SK-N-SH (cell line): ENCODE data around the gene CLASP1. TPM values are rescaled to one million over a fixed set of nuclear protein-coding genes. Genes with fewer than 3 reads are reported as not detected.

Source experiments
- CTCF ChIA-PET: fragments of 300-600, 350-600 bp; formaldehyde crosslinking; extraction: SDS; loops from one replicate; lab custom pipeline; 2021; lab: Yijun Ruan, JAX
- POLR2A ChIA-PET: fragments of 350-600 bp; sonication (Branson Sonifier 250); formaldehyde crosslinking; extraction: SDS; loops from one replicate; lab custom pipeline; 2020; ENCODE audit warnings: antibody characterized with exemption, inconsistent platforms; lab: Yijun Ruan, JAX
- DNase-seq: peaks from one replicate; pipeline ENCODE4 v3.0.0; 2012
- H2AFZ ChIP-seq: fragments of 200-600 bp; sonication (generic); 2 replicates; pipeline ENCODE4 v1.8.1; 2016; ENCODE audit warnings: antibody characterized with exemption, mild to moderate bottlenecking, low read depth
- H3F3A ChIP-seq: fragments of 200-600 bp; sonication (generic); replicated peaks from 2 replicates; pipeline ENCODE3; 2016; ENCODE audit warnings: antibody characterized with exemption, mild to moderate bottlenecking; ENCODE audit not compliant: insufficient read depth
- H3K27ac ChIP-seq, 2 experiments: fragments of 200-500 bp in 1 of 2; fragments of 200-600 bp in 1 of 2; sonication (Bioruptor generic) in 1 of 2; sonication (generic), shearing (Covaris generic) in 1 of 2; 2 replicates each; pipeline versions ENCODE4 v1.5.1 to v1.6.1; 2014 to 2016; ENCODE audit warnings: low read depth in 2 of 2, inconsistent platforms in 1 of 2, low read length in 1 of 2, mild to moderate bottlenecking in 1 of 2, mixed read lengths in 1 of 2
- H3K27me3 ChIP-seq: fragments of 200-600 bp; sonication (generic), shearing (Covaris generic); 2 replicates; pipeline ENCODE4 v1.6.1; 2016; ENCODE audit warnings: mixed run types; ENCODE audit not compliant: insufficient read depth
- H3K36me3 ChIP-seq, 2 experiments: fragments of 200-500 bp in 1 of 2; fragments of 200-600 bp in 1 of 2; sonication (Bioruptor generic) in 1 of 2; sonication (generic) in 1 of 2; replicated peaks in 1 of 2; 2 replicates each; pipeline versions ENCODE3 to v1.5.1; 2014 to 2016; ENCODE audit warnings: low read length in 1 of 2, mild to moderate bottlenecking in 1 of 2; ENCODE audit not compliant: insufficient read depth in 2 of 2, control insufficient read depth in 1 of 2
- H3K4me1 ChIP-seq, 2 experiments: fragments of 200-500 bp in 1 of 2; fragments of 200-600 bp in 1 of 2; sonication (Bioruptor generic) in 1 of 2; sonication (generic), shearing (Covaris generic) in 1 of 2; 2 replicates each; pipeline versions ENCODE4 v1.5.1 to v1.6.1; 2014 to 2016; ENCODE audit warnings: low read depth in 1 of 2, low read length in 1 of 2, mixed run types in 1 of 2; ENCODE audit not compliant: insufficient read depth in 2 of 2, control insufficient read depth in 1 of 2
- H3K4me2 ChIP-seq: fragments of 200-600 bp; sonication (generic), shearing (Covaris generic); 2 replicates; pipeline ENCODE4 v1.6.1; 2017; ENCODE audit warnings: mixed run types
- H3K4me3 ChIP-seq, 2 experiments: fragments of 200-500 bp in 1 of 2; fragments of 200-600 bp in 1 of 2; sonication (Bioruptor generic) in 1 of 2; sonication (generic), shearing (Covaris generic) in 1 of 2; 2 replicates each; pipeline versions ENCODE4 v1.5.1 to v1.8.1; 2014 to 2016; ENCODE audit warnings: low read depth in 2 of 2, inconsistent platforms in 1 of 2, low read length in 1 of 2, mild to moderate bottlenecking in 1 of 2, mixed read lengths in 1 of 2, moderate library complexity in 1 of 2
- H3K79me2 ChIP-seq: fragments of 200-600 bp; sonication (generic); 2 replicates; pipeline ENCODE4 v1.8.1; 2017; ENCODE audit warnings: mild to moderate bottlenecking; ENCODE audit not compliant: insufficient read depth
- H3K9ac ChIP-seq: fragments of 200-600 bp; sonication (generic); 2 replicates; pipeline ENCODE4 v1.6.1; 2017; ENCODE audit warnings: mixed run types
- H3K9me2 ChIP-seq: fragments of 200-600 bp; sonication (generic); 2 replicates; pipeline ENCODE4 v1.6.1; 2017; ENCODE audit warnings: mixed run types
- H3K9me3 ChIP-seq: fragments of 200-600 bp; sonication (generic); 2 replicates; pipeline ENCODE4 v1.6.1; 2017; ENCODE audit warnings: mixed run types, mild to moderate bottlenecking, moderate library complexity
- H4K20me1 ChIP-seq: fragments of 200-600 bp; sonication (generic); 2 replicates; pipeline ENCODE4 v1.6.1; 2017; ENCODE audit warnings: mild to moderate bottlenecking, mixed run types; ENCODE audit not compliant: insufficient read depth
- CHD2 ChIP-seq: fragments of 150-350 bp; IDR thresholded peaks from 2 replicates; pipeline ENCODE4 v1.6.1; 2018; ENCODE audit warnings: low read length; ENCODE audit not compliant: partially characterized antibody
- CTCF ChIP-seq: fragments of 200-600 bp; sonication (generic); IDR thresholded peaks from 2 replicates; pipeline ENCODE4 v1.6.1; 2017; ENCODE audit warnings: antibody characterized with exemption, mild to moderate bottlenecking, moderate library complexity
- ELF1 ChIP-seq: IDR thresholded peaks from 2 replicates; pipeline ENCODE4 v1.4.0; 2012
- FOSL2 ChIP-seq: IDR thresholded peaks from 2 replicates; pipeline ENCODE4 v1.4.0; 2012; ENCODE audit warnings: low read depth, mild to moderate bottlenecking, moderate library complexity, borderline replicate concordance
- FOXJ3 ChIP-seq: sonication (generic); formaldehyde crosslinking; IDR thresholded peaks from 2 replicates; pipeline ENCODE4 v1.5.1; 2020; ENCODE audit warnings: mild to moderate bottlenecking, missing genetic modification reagents
- FOXM1 ChIP-seq: IDR thresholded peaks from 2 replicates; pipeline ENCODE4 v1.4.0; 2012; ENCODE audit warnings: low read depth, mild to moderate bottlenecking
- GABPA ChIP-seq: IDR thresholded peaks from 2 replicates; pipeline ENCODE4 v1.4.0; 2012; ENCODE audit warnings: low read depth, mild to moderate bottlenecking
- MAX ChIP-seq: IDR thresholded peaks from 2 replicates; pipeline ENCODE4 v1.4.0; 2012; ENCODE audit warnings: low read depth
- MEF2A ChIP-seq: IDR thresholded peaks from 2 replicates; pipeline ENCODE4 v1.4.0; 2012; ENCODE audit warnings: low read depth, borderline replicate concordance
- NFIC ChIP-seq: IDR thresholded peaks from 2 replicates; pipeline ENCODE4 v1.4.0; 2012; ENCODE audit warnings: borderline replicate concordance
- POLR2AphosphoS5 ChIP-seq: IDR thresholded peaks from 2 replicates; pipeline ENCODE4 v1.6.1; 2012; ENCODE audit warnings: low read depth, low read length
- RAD21 ChIP-seq: IDR thresholded peaks from 2 replicates; pipeline ENCODE4 v1.6.1; 2012; ENCODE audit warnings: mild to moderate bottlenecking, low read length
- RCOR1 ChIP-seq: fragments of 150-350 bp; IDR thresholded peaks from 2 replicates; pipeline ENCODE4 v1.6.1; 2017; ENCODE audit warnings: antibody characterized with exemption, low read length
- REST ChIP-seq: IDR thresholded peaks from 2 replicates; pipeline ENCODE4 v1.6.1; 2012; ENCODE audit warnings: mild to moderate bottlenecking, low read depth, low read length, moderate library complexity
- TAF1 ChIP-seq: IDR thresholded peaks from 2 replicates; pipeline ENCODE4 v1.6.1; 2012; ENCODE audit warnings: low read depth, mild to moderate bottlenecking, low read length, moderate library complexity, borderline replicate concordance
- TCF12 ChIP-seq: IDR thresholded peaks from 2 replicates; pipeline ENCODE4 v1.4.0; 2012
- USF2 ChIP-seq: fragments of 150-350 bp; IDR thresholded peaks from 2 replicates; pipeline ENCODE4 v1.6.1; 2017; ENCODE audit warnings: antibody characterized with exemption, low read length, low read depth, borderline replicate concordance
- YY1 ChIP-seq: IDR thresholded peaks from 2 replicates; pipeline ENCODE4 v1.4.0; 2012; ENCODE audit warnings: low read depth, mild to moderate bottlenecking
- ZBTB33 ChIP-seq: IDR thresholded peaks from 2 replicates; pipeline ENCODE4 v1.4.0; 2012; ENCODE audit warnings: low read depth, borderline replicate concordance
- WGBS: methylation state at CpG from one replicate; pipeline ENCODE4 v1.1.6; 2017; ENCODE audit warnings: low lambda C conversion rate; 5-methylcytosine and 5-hydroxymethylcytosine counted together
- polyA plus RNA-seq, 3 experiments: library from polyadenylated mRNA; depleted of rRNA; stranded (reverse); fragments of >200 nt; gene quantifications; 2 replicates each; pipeline ENCODE4 v1.2.3, GENCODE V29; 2012

Gene CLASP1
- polyA plus RNA-seq, 1 of the 3 experiments (the other 2 are of a cell fraction): 4.9 TPM

GRCh38 chr2:121367246-121367900, 281.9 kb downstream of the CLASP1 start:
- TF ChIP-seq MEF2A (no peak), FOSL2 (no peak)
- TF ChIP-seq, all 33 proteins: peak for 0
- no peak overlapping the region for H2AFZ ChIP-seq
- CTCF ChIA-PET: interaction anchor here (1.0 to 16.6 kb wide), 3 partner anchors 11 to 287 kb away, joined by 3 to 272 read pairs (median 11); no protein-coding TSS in a partner anchor
- WGBS: 96% methylated on average over 26 of the region's 26 CpGs
- peaks cover 18 to 62% of the 10 kb centered on the region in 2 experiments for H3K36me3 ChIP-seq
- peaks cover 12% of the 10 kb centered on the region for H3F3A ChIP-seq
- no peaks in the 10 kb centered on the region for H3K27me3 ChIP-seq
- H3K79me2 ChIP-seq: no peaks in the 10 kb centered on the region
- H3K9me2 ChIP-seq: no peaks in the 10 kb centered on the region
- H3K4me1 ChIP-seq: peaks cover 5 to 14% of the 10 kb centered on the region in 2 experiments; a peak in 3 of 4 replicates
- no peak overlapping the region for H3K4me2 ChIP-seq
- no peak overlapping the region for H3K9ac ChIP-seq
- no peaks in the 10 kb centered on the region for H3K9me3 ChIP-seq
- no peak overlapping the region for H3K4me3 ChIP-seq
- POLR2A ChIA-PET: no interaction called here
- H4K20me1 ChIP-seq: no peaks in the 10 kb centered on the region
- DNase-seq: no peak
- no peak overlapping the region; a peak in 1 of 4 replicates for H3K27ac ChIP-seq

- Histone ChIP-seq H4K20me1 (no peaks in the 10 kb centered on the region), H3K9ac (no peak overlapping the region), H3K36me3 (peaks cover 26 to 64% of the 10 kb centered on the region in 2 experiments), H3K4me2 (no peak overlapping the region), H2AFZ (no peak overlapping the region), H3K27me3 (no peaks in the 10 kb centered on the region), H3K4me3 (no peak overlapping the region), H3K9me2 (no peaks in the 10 kb centered on the region), H3K4me1 (peaks cover 5 to 21% of the 10 kb centered on the region in 2 experiments; a peak in 3 of 4 replicates), H3K79me2 (no peaks in the 10 kb centered on the region), H3F3A (peaks cover 17% of the 10 kb centered on the region), H3K9me3 (no peaks in the 10 kb centered on the region), H3K27ac (no peak overlapping the region; a peak in 1 of 4 replicates)
- DNase-seq: no peak
- ChIA-PET POLR2A (no interaction called here), CTCF (interaction anchor here (0.7 to 16.6 kb wide), 3 partner anchors 10 to 268 kb away, joined by 3 to 272 read pairs (median 11); no protein-coding TSS in a partner anchor)
- TF ChIP-seq TCF12 (no peak), FOXM1 (no peak), FOSL2 (no peak), REST (no peak), RAD21 (no peak), USF2 (no peak), TAF1 (no peak), RCOR1 (no peak), YY1 (no peak), GABPA (no peak), MAX (no peak), FOXJ3 (CRISPR knock-in tag) (no peak), POLR2AphosphoS5 (no peak), NFIC (no peak), ZBTB33 (no peak), CTCF (no peak), ELF1 (no peak), CHD2 (no peak)
Measured at GRCh38 chr2:121366040-121366439, 283.2 kb downstream of the CLASP1 start.
